Skin epidermis (tissue), 12 donors: ENCODE data around the gene OR51V1.
"Not testable (repeated sequence)": the region's sequence is repeated elsewhere in the genome, so short reads cannot be mapped to it uniquely, and the experiment has no call there.

Experiments
- H3K27ac ChIP-seq, 21 experiments: fragments of 200-600 bp; sonication (generic) in 11 of 21; one replicate each; pipeline ENCODE4 v1.5.0; 2020; ENCODE audit warnings: mild to moderate bottlenecking in 3 of 21, inconsistent platforms in 2 of 21, moderate library complexity in 2 of 21
- H3K4me3 ChIP-seq, 7 experiments: fragments of 200-600 bp; sonication (generic) in 2 of 7; one replicate each; pipeline ENCODE4 v1.5.0; 2020; ENCODE audit warnings: inconsistent platforms in 2 of 7, mild to moderate bottlenecking in 2 of 7, moderate library complexity in 1 of 7

The OR51V1 gene

DNA sequence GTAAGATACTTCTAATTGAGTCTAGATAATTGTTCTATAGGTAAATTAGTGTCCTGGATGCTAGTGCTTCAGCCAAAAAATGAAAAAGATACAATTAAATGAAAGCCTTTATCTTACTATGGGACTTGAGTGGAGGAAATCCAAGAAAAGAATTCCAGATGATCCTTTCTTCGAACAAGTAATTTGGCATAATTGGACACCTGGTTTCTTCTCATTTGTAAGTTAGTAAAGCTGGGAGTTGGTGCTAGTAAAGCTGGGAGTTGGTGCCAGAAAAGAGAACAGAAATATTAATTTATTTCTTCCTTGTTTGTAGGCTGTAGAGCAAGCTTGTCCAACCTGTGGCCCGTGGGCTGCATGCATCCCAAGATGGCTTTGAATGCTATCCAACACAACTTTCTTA lies 12.3 kb downstream of the OR51V1 start:
- Histone ChIP-seq H3K4me3 (no peak overlapping the region), H3K27ac (no peak overlapping the region)

DNA sequence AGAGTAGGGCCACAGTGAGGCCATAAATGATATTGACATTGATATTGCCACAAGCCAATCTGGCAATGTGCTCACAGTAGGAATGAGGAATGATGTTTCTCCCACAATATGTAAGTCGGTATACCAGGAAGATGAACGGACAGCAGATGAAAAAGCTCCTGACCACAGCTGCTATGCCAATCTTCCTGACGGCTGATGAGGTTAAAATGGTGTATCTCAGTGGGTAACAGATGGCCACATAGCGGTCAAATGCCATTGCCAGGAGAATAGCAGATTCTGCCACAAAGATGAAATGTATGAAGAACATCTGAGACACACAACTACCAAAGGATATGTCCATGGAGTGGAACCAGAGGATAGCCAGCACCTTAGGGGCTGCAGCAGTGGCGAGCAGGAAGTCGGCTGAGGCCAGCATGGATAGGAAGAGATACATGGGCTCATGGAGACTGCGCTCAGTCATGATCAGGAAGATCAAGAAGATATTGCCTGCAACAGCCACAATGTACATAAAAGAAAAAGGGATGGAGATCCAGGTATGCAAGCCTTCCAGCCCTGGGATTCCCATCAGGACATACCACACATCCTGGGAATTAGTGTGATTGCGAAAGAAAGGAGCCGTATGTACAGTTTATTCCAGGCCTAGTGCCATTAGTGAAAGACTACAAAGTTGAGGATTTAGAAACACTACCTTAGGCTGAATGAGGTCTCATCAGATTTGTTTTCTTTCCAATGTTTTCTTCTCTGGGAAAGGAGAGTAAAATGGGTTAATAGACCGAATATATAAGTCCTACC lies 22.2 kb downstream of the OR51V1 start:
- no peak overlapping the region for H3K27ac ChIP-seq

DNA sequence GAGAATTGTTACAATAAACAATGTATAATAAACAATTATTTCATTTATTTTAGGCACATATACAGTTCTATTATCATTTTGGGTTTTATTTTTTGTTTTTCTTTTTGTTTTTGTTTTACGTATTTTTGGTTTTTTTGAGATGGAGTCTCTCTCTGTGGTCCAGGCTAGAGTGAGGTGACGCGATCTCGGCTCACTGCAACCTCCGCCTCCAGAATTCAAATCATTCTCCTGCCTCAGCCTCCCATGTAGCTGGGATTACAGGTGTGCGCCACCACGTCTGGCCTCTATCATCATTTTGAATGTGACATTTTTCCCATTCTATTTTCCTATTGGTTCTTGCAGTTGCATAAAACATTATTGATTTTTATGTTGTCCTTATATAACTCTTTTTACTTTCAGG lies 25.5 kb downstream of the OR51V1 start:
- no peak overlapping the region for H3K4me3 ChIP-seq
- H3K27ac ChIP-seq, result no peak overlapping the region

More for the DNA sequence above, 22.2 kb downstream of the OR51V1 start:
- H3K4me3 ChIP-seq, result no peak overlapping the region

GRCh38 chr11:5171856-5172255 lies 28.6 kb downstream of the OR51V1 start:
- Histone ChIP-seq H3K27ac (no peak overlapping the region), H3K4me3 (no peak overlapping the region)

GRCh38 chr11:5165898-5166297 lies 34.6 kb downstream of the OR51V1 start:
- not testable (repeated sequence) for H3K4me3 ChIP-seq

DNA sequence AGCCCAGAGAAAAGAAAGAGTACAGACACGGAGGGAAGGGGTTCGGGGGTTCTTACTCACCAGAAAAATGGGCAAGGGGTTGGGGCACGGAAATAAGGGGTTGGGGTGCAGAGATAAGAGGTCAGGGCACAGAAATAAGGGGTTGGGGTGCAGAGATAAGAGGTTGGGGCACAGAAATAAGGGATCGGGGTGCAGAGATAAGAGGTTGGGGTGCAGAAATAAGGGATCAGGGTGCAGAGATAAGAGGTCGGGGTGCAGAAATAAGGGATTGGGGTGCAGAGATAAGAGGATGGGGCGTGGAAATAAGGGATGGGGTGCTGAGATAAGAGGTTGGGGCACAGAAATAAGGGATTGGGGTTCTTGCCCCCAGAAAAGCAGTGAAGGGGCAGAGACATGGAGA lies 35.7 kb downstream of the OR51V1 start:
- H3K4me3 ChIP-seq, H3K27ac ChIP-seq: not testable (repeated sequence)

More at GRCh38 chr11:5165898-5166297, 34.6 kb downstream of the OR51V1 start:
- not testable (repeated sequence) for H3K27ac ChIP-seq

DNA sequence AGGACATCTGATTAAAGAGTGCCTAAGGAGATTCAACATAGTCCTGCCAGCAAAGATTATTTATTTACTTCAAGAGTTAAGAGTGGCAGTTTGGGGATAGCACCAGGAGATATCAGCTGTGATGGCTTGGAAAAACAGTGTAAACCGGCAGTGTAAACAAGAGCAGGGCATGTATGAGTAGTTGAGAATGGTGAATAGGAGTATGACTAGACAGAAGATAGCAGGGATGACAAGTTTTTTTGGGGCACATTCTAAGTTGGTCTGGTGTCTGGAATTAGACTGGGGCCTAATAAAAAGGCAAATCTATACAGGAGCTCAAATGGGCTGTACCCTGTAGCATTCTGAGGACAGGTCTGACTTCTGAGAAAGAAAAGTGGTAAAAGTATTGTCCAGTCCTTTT lies 39.4 kb downstream of the OR51V1 start:
- not testable (repeated sequence) for H3K4me3 ChIP-seq, H3K27ac ChIP-seq

- H3K27ac ChIP-seq, H3K4me3 ChIP-seq: not testable (repeated sequence)
Observed at GRCh38 chr11:5160217-5160616, 40.3 kb downstream of the OR51V1 start.

DNA sequence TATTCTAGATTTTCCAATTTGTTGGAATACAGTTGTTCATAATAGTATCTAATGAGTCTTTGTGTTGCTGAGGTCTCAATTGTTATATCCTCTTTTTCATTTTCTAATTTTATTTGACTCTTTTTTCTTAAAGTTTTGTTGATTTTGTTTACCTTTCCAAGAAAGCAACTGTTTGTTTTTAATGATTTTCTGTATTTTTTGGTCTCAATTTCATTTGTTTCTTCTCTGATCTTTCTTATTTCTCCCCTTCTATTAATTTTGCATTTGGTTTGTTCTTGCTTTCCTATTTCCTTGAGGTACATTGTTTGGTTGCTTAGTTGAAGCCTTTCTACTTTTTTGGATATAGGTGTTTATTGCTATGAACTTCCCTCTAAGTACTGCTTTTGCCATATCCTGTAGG lies 40.7 kb downstream of the OR51V1 start:
- no peak overlapping the region for H3K27ac ChIP-seq
- H3K4me3 ChIP-seq, result no peak overlapping the region

- H3K4me3 ChIP-seq, result no peak within 1 kb of the TSS
Observed at GRCh38 chr11:5154657-5155056, 45.8 kb downstream of the OR51V1 start, which contains the start of gene OR52A1. Gene OR52A1, minus strand, starts transcription at chr11:5154757. Its CDS starts 2,388 bp downstream, at chr11:5152369.

DNA sequence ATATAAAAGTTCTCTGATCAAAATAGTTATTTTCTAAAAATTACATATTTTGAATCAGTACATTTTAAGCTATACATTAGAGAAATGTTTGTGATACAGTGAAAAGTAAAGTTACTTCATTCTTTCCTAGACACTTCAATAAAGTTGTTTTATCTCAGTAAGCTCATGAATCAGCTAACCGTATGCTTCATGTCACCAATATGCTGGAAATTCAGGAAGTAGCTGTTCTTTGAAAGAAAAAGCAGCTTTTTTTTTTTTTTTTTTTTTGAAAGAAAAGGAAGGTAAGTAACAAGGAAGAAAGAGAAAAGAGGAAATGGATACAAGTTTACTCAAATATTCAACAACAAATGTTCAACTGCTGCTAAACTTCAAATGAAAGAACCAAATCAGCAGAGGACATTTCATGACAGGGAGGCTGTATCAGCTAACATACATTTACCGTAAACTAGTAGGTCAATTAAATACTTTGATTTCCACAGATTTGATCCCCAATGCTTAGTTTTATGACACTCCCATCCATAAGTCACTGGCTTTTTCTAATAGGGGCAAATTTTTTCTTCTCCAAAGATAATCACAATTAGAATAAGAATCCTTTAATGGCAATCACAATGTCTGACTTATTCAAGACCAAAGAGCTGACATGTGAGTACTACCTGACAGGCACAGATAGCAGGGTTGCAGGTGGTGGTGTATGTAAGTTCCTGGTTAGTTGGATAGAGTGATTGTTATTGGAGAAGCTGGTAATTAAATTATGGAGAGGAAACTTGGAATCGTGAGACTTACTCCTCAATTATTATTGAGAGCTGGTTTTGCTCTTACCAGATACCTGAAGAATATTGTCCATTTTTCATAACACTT lies 46.7 kb downstream of the OR51V1 start:
- Histone ChIP-seq H3K4me3 (no peak overlapping the region), H3K27ac (no peak overlapping the region)

More at GRCh38 chr11:5154657-5155056, 45.8 kb downstream of the OR51V1 start, which contains the start of gene OR52A1:
- H3K27ac ChIP-seq, result no peak within 1 kb of the TSS

GRCh38 chr11:5151713-5152153 lies 48.7 kb downstream of the OR51V1 start:
- no peak overlapping the region for H3K4me3 ChIP-seq
- H3K27ac ChIP-seq, result no peak overlapping the region
